ENCODE measurements around the gene PSPC1. TPM values are rescaled to one million over a fixed set of nuclear protein-coding genes. Genes with fewer than 3 reads are reported as not detected.

PSPC1 gene
- total RNA-seq, 2 experiments from 2014 or later = 61.8 to 62.2 TPM

DNA sequence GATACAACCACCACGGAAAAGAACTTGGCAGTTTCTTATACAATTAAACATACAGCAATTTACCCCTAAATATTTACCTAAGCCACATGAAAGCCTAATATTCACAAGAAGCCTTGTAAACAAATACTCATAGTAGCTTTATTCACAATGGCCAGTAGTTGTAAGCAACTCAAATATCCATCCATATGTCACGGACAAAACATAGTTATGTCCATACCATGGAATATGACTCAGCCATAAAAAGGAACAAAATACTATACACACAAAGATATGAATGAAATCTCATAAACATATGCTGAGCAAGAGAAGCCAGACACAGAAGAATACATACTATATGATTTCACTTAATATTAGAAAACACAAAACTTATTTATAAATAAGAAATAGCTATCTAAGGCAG lies 12.9 kb downstream of the PSPC1 start:
- peaks cover 52% of the 10 kb centered on the region for H3K36me3 Mint-ChIP-seq (ENCODE audit: low read depth)
- DNase-seq (no peak), ATAC-seq (no peak)
- H3K27ac Mint-ChIP-seq = peak overlapping the region; percentile 5
- H3K4me1 Mint-ChIP-seq (ENCODE audit: low read depth) = peaks cover 38% of the 10 kb centered on the region
- POLR2A ChIA-PET = interaction anchor here (2.3 kb wide), 1 partner anchor 12 kb away, joined by 8 read pairs; no protein-coding TSS in a partner anchor
- H3K9me3 Mint-ChIP-seq = no peaks in the 10 kb centered on the region
- CTCF ChIA-PET = interaction anchor here (0.9 kb wide), 1 partner anchor 12 kb away, joined by 3 read pairs; no protein-coding TSS in a partner anchor
- no peaks in the 10 kb centered on the region for H3K27me3 Mint-ChIP-seq
- H3K4me3 Mint-ChIP-seq = no peak overlapping the region
- intact Hi-C loops (cut with micrococcal nuclease) = no loop called here
- no peak for TF ChIP-seq CTCF (IDR thresholded peaks at IDR 0.05)

- H3K27ac Mint-ChIP-seq = peak overlapping the region; percentile 55
- H3K27me3 Mint-ChIP-seq = no peaks in the 10 kb centered on the region
- intact Hi-C loops (cut with micrococcal nuclease) = no loop called here
- ChIA-PET POLR2A (interaction anchor here (1.0 kb wide), 1 partner anchor 13 kb away, joined by 3 read pairs; no protein-coding TSS in a partner anchor), CTCF (no interaction called here)
- TF ChIP-seq CTCF (IDR thresholded peaks at IDR 0.05) = no peak
- no peaks in the 10 kb centered on the region for H3K9me3 Mint-ChIP-seq
- H3K4me1 Mint-ChIP-seq (ENCODE audit: low read depth) = peaks cover 40% of the 10 kb centered on the region
- H3K36me3 Mint-ChIP-seq (ENCODE audit: low read depth) = peaks cover 59% of the 10 kb centered on the region
- peak overlapping the region; percentile 12 for H3K4me3 Mint-ChIP-seq
- DNase-seq (no peak), ATAC-seq (no peak)
Observed at GRCh38 chr13:19767966-19768365, 14.8 kb downstream of the PSPC1 start.

DNA sequence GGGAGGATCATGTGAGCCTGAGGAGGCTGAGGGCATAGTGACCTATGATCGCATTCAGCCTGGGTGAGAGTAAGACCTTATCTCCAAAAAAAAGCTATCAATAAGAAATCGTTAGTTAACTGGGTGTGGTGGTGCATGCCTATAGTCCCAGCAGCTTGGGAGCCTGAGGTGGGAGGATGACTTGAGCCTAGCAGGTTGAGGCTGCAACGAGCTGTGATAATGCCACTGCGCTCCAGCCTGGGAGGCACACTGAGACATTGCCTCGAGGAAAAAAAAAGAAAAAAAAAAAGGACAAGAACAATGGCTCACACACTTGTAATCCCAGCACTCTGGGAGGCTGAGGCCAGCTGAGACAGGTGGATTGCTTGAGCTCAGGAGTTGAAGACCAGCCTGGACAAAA lies 16.2 kb downstream of the PSPC1 start:
- no peak for DNase-seq
- H3K27ac Mint-ChIP-seq = peak overlapping the region; percentile 75
- H3K27me3 Mint-ChIP-seq = no peaks in the 10 kb centered on the region
- ChIA-PET POLR2A (interaction anchor here (0.9 to 1.0 kb wide), 2 partner anchors 17 to 98 kb away, joined by 3 read pairs; no protein-coding TSS in a partner anchor), CTCF (no interaction called here)
- H3K9me3 Mint-ChIP-seq = no peaks in the 10 kb centered on the region
- no peak for TF ChIP-seq CTCF (IDR thresholded peaks at IDR 0.05)
- intact Hi-C loops (cut with micrococcal nuclease) = no loop called here
- H3K4me3 Mint-ChIP-seq = no peak overlapping the region
- ATAC-seq = peak; percentile 21
- peaks cover 59% of the 10 kb centered on the region for H3K36me3 Mint-ChIP-seq (ENCODE audit: low read depth)
- H3K4me1 Mint-ChIP-seq (ENCODE audit: low read depth) = peaks cover 45% of the 10 kb centered on the region

- no peaks in the 10 kb centered on the region for H3K9me3 Mint-ChIP-seq
- CTCF ChIA-PET = no interaction called here
- peaks cover 50% of the 10 kb centered on the region for H3K4me1 Mint-ChIP-seq (ENCODE audit: low read depth)
- intact Hi-C loops (cut with micrococcal nuclease) = no loop called here
- no peak for TF ChIP-seq CTCF (IDR thresholded peaks at IDR 0.05)
- DNase-seq (no peak), ATAC-seq (peak; percentile 54)
- H3K4me3 Mint-ChIP-seq = no peak overlapping the region
- H3K27me3 Mint-ChIP-seq = no peaks in the 10 kb centered on the region
- POLR2A ChIA-PET = no interaction called here
- peak overlapping the region; percentile 76 for H3K27ac Mint-ChIP-seq
- H3K36me3 Mint-ChIP-seq (ENCODE audit: low read depth) = peaks cover 61% of the 10 kb centered on the region
Observed at GRCh38 chr13:19764237-19764636, 18.5 kb downstream of the PSPC1 start.

- CTCF ChIA-PET = no interaction called here
- no peak overlapping the region for H3K4me3 Mint-ChIP-seq
- peaks cover 51% of the 10 kb centered on the region for H3K4me1 Mint-ChIP-seq (ENCODE audit: low read depth)
Observed at GRCh38 chr13:19763618-19764017, 19.1 kb downstream of the PSPC1 start.

More at GRCh38 chr13:19763618-19764017, 19.1 kb downstream of the PSPC1 start:
- Mint-ChIP-seq H3K27ac (peak overlapping the region; percentile 74), H3K9me3 (no peaks in the 10 kb centered on the region), H3K27me3 (no peaks in the 10 kb centered on the region), H3K36me3 (ENCODE audit: low read depth) (peaks cover 65% of the 10 kb centered on the region)
- DNase-seq (no peak), ATAC-seq (no peak)
- intact Hi-C loops (cut with micrococcal nuclease) = no loop called here
- POLR2A ChIA-PET = no interaction called here
- TF ChIP-seq CTCF (IDR thresholded peaks at IDR 0.05) = no peak
